GM21360 (cell line): ENCODE measurements around the gene PHACTR3.

Experiments
- ATAC-seq: cut with Tn5 transposase; IDR thresholded peaks from one replicate; pipeline ENCODE4 v1.9.1; 2021; ENCODE audit warnings: mild to moderate bottlenecking, moderate library complexity; ENCODE audit not compliant: unreplicated experiment

PHACTR3 gene

GRCh38 chr20:59688999-59689398, 84.7 kb downstream of the PHACTR3 start:
- no peak for ATAC-seq

- ATAC-seq: no peak
Observed at GRCh38 chr20:59690101-59690500, 85.8 kb downstream of the PHACTR3 start.

GRCh38 chr20:59690976-59691375, 86.6 kb downstream of the PHACTR3 start:
- ATAC-seq: no peak

- ATAC-seq: no peak
Observed at GRCh38 chr20:59692139-59692538, 87.8 kb downstream of the PHACTR3 start.

GRCh38 chr20:59693587-59693986, 89.2 kb downstream of the PHACTR3 start:
- no peak for ATAC-seq

- no peak for ATAC-seq
Observed at GRCh38 chr20:59696476-59696875, 92.1 kb downstream of the PHACTR3 start.

GRCh38 chr20:59697068-59697467, 92.7 kb downstream of the PHACTR3 start:
- ATAC-seq: no peak

- ATAC-seq: no peak
Observed at GRCh38 chr20:59698598-59698997, 94.3 kb downstream of the PHACTR3 start.

- ATAC-seq: no peak
Observed at GRCh38 chr20:59701236-59701635, 96.9 kb downstream of the PHACTR3 start.

GRCh38 chr20:59703046-59703445, 98.7 kb downstream of the PHACTR3 start:
- no peak for ATAC-seq

- ATAC-seq: no peak
Observed at GRCh38 chr20:59705651-59706399, 101.5 kb downstream of the PHACTR3 start.

GRCh38 chr20:59706400-59706693, 102.0 kb downstream of the PHACTR3 start:
- ATAC-seq: no peak

GRCh38 chr20:59708326-59708725, 104.0 kb downstream of the PHACTR3 start:
- ATAC-seq: no peak

- no peak for ATAC-seq
Observed at GRCh38 chr20:59709636-59710035, 105.3 kb downstream of the PHACTR3 start.

- ATAC-seq: no peak
Observed at GRCh38 chr20:59718071-59718470, 113.7 kb downstream of the PHACTR3 start.

GRCh38 chr20:59718751-59719150, 114.4 kb downstream of the PHACTR3 start:
- no peak for ATAC-seq

GRCh38 chr20:59720013-59720412, 115.7 kb downstream of the PHACTR3 start:
- ATAC-seq: no peak

GRCh38 chr20:59721386-59721785, 117.0 kb downstream of the PHACTR3 start:
- no peak for ATAC-seq

- ATAC-seq: no peak
Observed at GRCh38 chr20:59723108-59723500, 118.8 kb downstream of the PHACTR3 start.

- no peak for ATAC-seq
Observed at GRCh38 chr20:59723607-59724456, 119.5 kb downstream of the PHACTR3 start.

GRCh38 chr20:59724457-59725366, 120.4 kb downstream of the PHACTR3 start:
- no peak for ATAC-seq
